Measurements from ENCODE around the gene SUSD3.
A peak's percentile ranks its signal among the peaks of the same experiment; 100 is the strongest.

Gene SUSD3

DNA sequence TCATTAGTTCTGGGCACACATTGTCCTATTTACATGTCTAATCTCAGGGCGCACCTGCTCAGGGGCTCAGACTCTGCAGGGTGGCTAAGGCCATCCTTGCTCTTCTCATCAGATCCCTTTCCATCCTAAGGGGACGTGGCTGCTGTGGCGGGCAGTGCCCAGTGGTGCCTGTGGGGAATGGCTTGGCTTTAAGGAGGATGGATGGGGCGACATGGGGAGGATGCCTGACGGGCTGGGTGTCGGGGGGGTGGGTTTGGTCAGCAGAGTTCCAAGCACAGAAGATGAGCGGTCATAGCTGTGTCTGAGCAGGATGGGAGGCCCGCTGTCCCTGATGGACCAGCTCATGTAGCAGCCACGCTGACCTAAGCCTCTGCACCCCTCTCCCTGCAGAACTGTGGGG lies 40.9 kb upstream of the SUSD3 start:
- H3K4me1 ChIP-seq: peaks cover 0 to 21% (median 12%) of the 10 kb centered on the region in 10 experiments; a peak in 13 of 20 replicates
- no peak overlapping the region for H3K27ac ChIP-seq
- peaks cover 91 to 99% (median 98%) of the 10 kb centered on the region in 11 experiments for H3K36me3 ChIP-seq
- H3K9me3 ChIP-seq (replicated peaks in 1 of 11): no peaks in the 10 kb centered on the region
- no peak overlapping the region for H3K4me3 ChIP-seq
- peaks cover 0 to 82% (median 12%) of the 10 kb centered on the region in 11 experiments; a peak in 15 of 22 replicates for H4K20me1 ChIP-seq
- H3K27me3 ChIP-seq: no peaks in the 10 kb centered on the region
- no peak overlapping the region for H3K9ac ChIP-seq
- TF ChIP-seq Cebpa-rat (IDR thresholded peaks at IDR 0.05): no peak
- no peak overlapping the region for H3K4me2 ChIP-seq

DNA sequence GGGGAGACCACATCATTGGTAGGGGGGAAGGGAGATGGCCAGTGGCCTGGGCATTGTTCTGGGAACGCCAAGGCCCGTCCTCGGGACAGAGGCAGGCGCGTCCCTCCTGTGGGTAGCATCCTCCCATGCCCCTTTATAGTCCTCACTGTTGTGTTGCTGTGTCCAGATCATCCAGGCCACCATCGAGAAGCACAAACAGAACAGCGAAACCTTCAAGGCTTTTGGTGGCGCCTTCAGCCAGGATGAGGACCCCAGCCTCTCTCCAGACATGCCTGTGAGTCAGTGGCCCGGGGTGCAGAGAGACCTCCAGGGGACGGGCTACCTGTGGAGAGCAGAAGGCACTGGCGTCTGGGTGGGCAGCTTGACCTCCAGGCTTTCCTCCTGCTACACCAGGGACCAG lies 38.4 kb upstream of the SUSD3 start:
- Histone ChIP-seq H3K4me2 (no peak overlapping the region), H4K20me1 (peaks cover 0 to 87% (median 18%) of the 10 kb centered on the region in 11 experiments; a peak in 12 of 22 replicates), H3K27ac (no peak overlapping the region), H3K9me3 (replicated peaks in 1 of 11) (no peaks in the 10 kb centered on the region), H3K9ac (no peak overlapping the region), H3K4me1 (peaks cover 9 to 46% (median 37%) of the 10 kb centered on the region in 10 experiments), H3K36me3 (peaks cover 96 to 100% (median 100%) of the 10 kb centered on the region in 11 experiments), H3K4me3 (no peak overlapping the region), H3K27me3 (no peaks in the 10 kb centered on the region)
- no peak for TF ChIP-seq Cebpa-rat (IDR thresholded peaks at IDR 0.05)

DNA sequence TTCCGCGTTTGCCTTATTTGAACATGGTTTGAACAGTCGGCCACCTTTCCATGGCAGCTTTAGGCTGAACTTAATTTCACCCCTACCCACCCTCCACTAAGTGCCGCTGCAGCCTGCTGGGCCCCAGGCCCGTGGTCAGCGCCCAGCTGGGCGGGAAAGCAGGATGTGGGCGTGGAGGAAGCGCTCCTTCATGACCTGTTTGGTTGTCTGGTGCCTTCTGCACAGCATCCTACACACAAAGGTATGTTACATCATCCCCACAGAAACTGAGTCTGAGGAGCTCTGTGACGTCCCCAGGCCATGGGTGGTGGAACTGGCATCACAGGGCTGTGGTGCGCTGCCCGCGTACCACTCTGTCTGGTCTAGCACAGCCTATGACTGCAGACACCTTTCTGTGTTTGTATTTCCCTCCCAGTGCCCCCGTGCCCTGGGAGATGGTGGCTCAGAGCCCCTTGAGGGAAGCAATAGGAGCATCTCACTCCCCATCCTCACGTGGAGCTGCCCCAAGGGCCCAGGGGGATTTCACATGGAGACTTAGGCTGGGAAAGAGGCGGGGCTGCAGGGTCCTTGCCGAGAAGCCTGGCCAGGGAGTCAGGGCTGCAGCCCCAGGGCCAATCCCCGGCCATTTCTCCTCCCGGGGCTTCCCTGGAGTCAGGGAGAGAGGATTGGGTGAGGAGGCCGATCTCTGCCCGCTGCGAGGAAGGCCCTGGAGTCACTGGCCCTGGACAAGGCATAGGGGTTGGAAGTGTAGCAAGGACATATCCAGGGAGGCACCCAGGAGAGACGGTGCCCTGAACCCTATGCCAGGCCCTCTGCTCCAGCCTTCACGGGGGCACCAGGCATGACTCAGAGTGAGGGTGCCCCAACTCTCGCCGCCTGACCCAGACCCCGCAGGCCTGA lies 37.5 kb upstream of the SUSD3 start:
- peak overlapping the region in 3 of 11 experiments; percentile 8 to 37 (median 11); a peak in 3 of 22 replicates for H3K9ac ChIP-seq
- no peak overlapping the region for H3K4me2 ChIP-seq
- no peaks in the 10 kb centered on the region for H3K9me3 ChIP-seq (replicated peaks in 1 of 11)
- peak overlapping the region in 3 of 11 experiments; percentile 14 to 27 (median 19); a peak in 2 of 22 replicates for H3K27ac ChIP-seq
- H3K36me3 ChIP-seq: peaks cover 96 to 100% (median 100%) of the 10 kb centered on the region in 11 experiments
- TF ChIP-seq Cebpa-rat (IDR thresholded peaks at IDR 0.05): no peak
- no peaks in the 10 kb centered on the region for H3K27me3 ChIP-seq
- H3K4me1 ChIP-seq: peaks cover 17 to 55% (median 45%) of the 10 kb centered on the region in 10 experiments
- H4K20me1 ChIP-seq: peaks cover 0 to 87% (median 18%) of the 10 kb centered on the region in 11 experiments; a peak in 12 of 22 replicates
- H3K4me3 ChIP-seq: no peak overlapping the region

- Histone ChIP-seq H3K4me1 (peaks cover 28 to 65% (median 55%) of the 10 kb centered on the region in 10 experiments), H4K20me1 (peaks cover 0 to 97% (median 18%) of the 10 kb centered on the region in 11 experiments; a peak in 12 of 22 replicates), H3K9ac (no peak overlapping the region; a peak in 1 of 22 replicates), H3K36me3 (peaks cover 96 to 100% (median 99%) of the 10 kb centered on the region in 11 experiments), H3K9me3 (replicated peaks in 1 of 11) (no peaks in the 10 kb centered on the region), H3K4me2 (no peak overlapping the region), H3K4me3 (no peak overlapping the region), H3K27me3 (no peaks in the 10 kb centered on the region), H3K27ac (no peak overlapping the region)
- no peak for TF ChIP-seq Cebpa-rat (IDR thresholded peaks at IDR 0.05)
These were observed 36.4 kb upstream of the SUSD3 start for GRCh38 chr9:93022066-93022465.

DNA sequence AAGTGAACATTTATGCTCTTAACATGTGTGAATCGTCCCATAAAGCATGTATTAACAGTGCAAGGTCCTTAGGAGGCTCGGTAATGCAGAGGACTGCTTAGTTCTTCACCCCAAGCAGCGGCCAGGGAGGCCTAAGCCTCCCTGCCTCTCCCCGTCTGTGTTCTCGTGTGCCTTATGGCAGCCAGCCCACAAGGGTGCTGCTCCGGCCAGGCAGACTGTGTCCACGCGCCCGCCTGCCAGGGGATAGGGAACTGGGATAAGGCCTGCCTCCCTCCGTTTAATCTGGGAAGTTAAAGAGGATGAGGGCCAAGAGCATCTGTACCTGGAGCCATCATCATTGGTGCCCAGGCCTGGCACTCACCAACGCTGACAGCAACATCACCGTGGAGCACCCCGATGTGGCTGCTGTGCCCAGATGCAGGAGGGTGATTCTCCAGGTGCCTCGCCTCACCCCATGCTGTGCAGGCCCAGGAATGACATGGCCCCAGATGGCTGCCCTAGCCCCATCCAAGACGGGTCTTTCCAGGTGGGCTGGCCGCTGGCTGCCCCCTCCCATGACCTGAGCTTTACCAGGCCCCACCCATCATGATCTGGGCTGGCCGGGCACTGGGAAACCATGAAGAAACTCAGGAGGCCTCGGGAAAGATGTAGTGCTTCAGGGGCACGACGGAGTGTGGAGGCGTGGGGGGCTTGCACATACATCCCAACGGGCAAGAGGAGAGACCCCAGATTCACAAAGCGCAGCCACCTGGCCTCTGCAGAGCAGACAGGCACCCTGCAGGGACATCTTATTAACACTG lies 35.6 kb upstream of the SUSD3 start:
- H3K36me3 ChIP-seq: peaks cover 89 to 95% (median 92%) of the 10 kb centered on the region in 11 experiments
- no peaks in the 10 kb centered on the region for H3K9me3 ChIP-seq (replicated peaks in 1 of 11)
- peaks cover 0 to 97% (median 18%) of the 10 kb centered on the region in 11 experiments; a peak in 12 of 22 replicates for H4K20me1 ChIP-seq
- no peak for TF ChIP-seq Cebpa-rat (IDR thresholded peaks at IDR 0.05)
- H3K27ac ChIP-seq: peak overlapping the region in 4 of 11 experiments; percentile 9 to 37 (median 22); a peak in 4 of 22 replicates
- peaks cover 36 to 74% (median 63%) of the 10 kb centered on the region in 10 experiments for H3K4me1 ChIP-seq
- H3K4me3 ChIP-seq: no peak overlapping the region
- peak overlapping the region in 3 of 11 experiments; percentile 9 to 37 (median 15); a peak in 1 of 22 replicates for H3K9ac ChIP-seq
- H3K27me3 ChIP-seq: no peaks in the 10 kb centered on the region
- H3K4me2 ChIP-seq: peak overlapping the region in 8 of 11 experiments; percentile 6 to 81 (median 42); a peak in 10 of 22 replicates

DNA sequence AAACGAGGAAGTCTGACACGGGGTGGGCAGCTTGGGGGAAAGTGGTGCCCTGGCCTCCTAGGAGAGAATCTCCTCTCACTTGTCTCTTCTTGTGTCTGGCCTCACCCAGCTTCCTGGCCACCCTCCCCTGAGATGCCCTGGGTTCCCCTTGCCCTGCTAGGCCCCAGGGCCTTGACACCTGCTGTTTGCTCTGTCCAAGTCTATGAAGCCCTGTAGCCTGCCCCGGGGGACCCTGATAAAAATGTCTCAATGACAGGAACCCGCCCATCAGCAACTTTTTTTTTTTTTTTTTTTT lies 35.0 kb upstream of the SUSD3 start:
- Histone ChIP-seq H3K4me3 (no peak overlapping the region), H3K9ac (0 out of 22 replicates have a peak overlapping the region, but pooled peaks of 2 of the 11 experiments have one; percentile 9 to 15), H3K4me2 (peak overlapping the region in 8 of 11 experiments; percentile 6 to 81 (median 42); a peak in 11 of 22 replicates), H4K20me1 (peaks cover 0 to 93% (median 18%) of the 10 kb centered on the region in 11 experiments; a peak in 12 of 22 replicates), H3K27me3 (no peaks in the 10 kb centered on the region), H3K4me1 (peaks cover 42 to 79% (median 69%) of the 10 kb centered on the region in 10 experiments), H3K36me3 (peaks cover 83 to 90% (median 87%) of the 10 kb centered on the region in 11 experiments), H3K27ac (peak overlapping the region in 2 of 11 experiments; percentile 35 to 37; a peak in 3 of 22 replicates), H3K9me3 (replicated peaks in 1 of 11) (no peaks in the 10 kb centered on the region)
- no peak for TF ChIP-seq Cebpa-rat (IDR thresholded peaks at IDR 0.05)

DNA sequence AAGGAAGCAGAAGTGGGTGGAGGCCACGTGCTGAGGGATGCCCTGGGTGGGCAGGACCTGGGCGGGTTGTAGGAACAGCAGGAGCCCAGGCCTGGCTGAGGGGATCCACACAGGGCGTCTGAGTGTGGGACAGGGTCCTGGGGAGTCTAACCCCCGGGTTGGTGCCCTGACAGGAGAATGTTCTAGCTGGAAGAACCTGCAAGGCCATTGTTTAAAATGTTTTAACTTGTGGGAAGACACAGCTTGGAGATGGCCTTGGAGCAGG lies 33.9 kb upstream of the SUSD3 start:
- H3K36me3 ChIP-seq: peaks cover 76 to 90% (median 82%) of the 10 kb centered on the region in 11 experiments
- H3K27me3 ChIP-seq: no peaks in the 10 kb centered on the region
- peak overlapping the region in 8 of 11 experiments; percentile 8 to 68 (median 42); a peak in 11 of 22 replicates for H3K27ac ChIP-seq
- peak overlapping the region in 9 of 11 experiments; percentile 3 to 81 (median 25); a peak in 12 of 22 replicates for H3K4me2 ChIP-seq
- no peak overlapping the region for H3K4me3 ChIP-seq
- peak overlapping the region in 7 of 11 experiments; percentile 16 to 53 (median 38); a peak in 8 of 22 replicates for H3K9ac ChIP-seq
- H4K20me1 ChIP-seq: peaks cover 0 to 86% (median 18%) of the 10 kb centered on the region in 11 experiments; a peak in 11 of 22 replicates
- no peaks in the 10 kb centered on the region for H3K9me3 ChIP-seq (replicated peaks in 1 of 11)
- no peak for TF ChIP-seq Cebpa-rat (IDR thresholded peaks at IDR 0.05)
- peaks cover 53 to 91% (median 80%) of the 10 kb centered on the region in 10 experiments for H3K4me1 ChIP-seq

DNA sequence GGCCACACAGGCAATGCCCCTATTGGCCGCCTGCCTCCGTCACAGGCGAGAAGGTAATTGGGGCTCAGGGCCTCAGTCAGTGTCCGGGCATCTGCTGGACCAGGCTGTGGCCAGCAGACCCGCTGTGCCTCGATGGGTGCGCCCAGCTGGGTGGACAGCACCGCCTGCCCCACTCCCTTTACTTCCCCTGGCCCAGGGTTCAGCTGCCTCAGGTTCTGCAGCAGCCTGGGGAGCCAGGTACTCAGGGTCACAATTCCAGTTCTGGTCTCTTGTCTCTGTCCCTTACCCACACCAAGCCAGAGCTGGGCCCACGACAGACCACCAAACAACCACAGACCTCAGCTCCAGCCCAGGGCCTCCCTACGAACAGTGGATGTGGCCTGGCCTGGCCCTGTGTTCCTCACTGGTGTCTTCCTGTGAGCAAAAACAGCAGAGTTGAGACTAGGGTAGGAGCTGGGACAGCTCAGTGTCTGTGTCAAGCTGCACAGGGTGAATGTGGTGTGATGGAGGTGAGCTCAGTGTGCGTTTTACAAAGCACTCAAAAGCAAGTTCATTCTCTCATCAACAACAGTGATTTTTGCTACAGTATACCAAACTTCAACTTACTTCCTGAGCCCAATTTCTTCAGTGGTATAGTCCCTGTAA lies 33.4 kb upstream of the SUSD3 start:
- Histone ChIP-seq H3K4me3 (no peak overlapping the region), H3K4me2 (peak overlapping the region; percentile 3 to 90 (median 25); a peak in 14 of 22 replicates), H4K20me1 (peaks cover 0 to 84% (median 18%) of the 10 kb centered on the region in 11 experiments; a peak in 11 of 22 replicates), H3K27ac (peak overlapping the region in 8 of 11 experiments; percentile 8 to 73 (median 48); a peak in 15 of 22 replicates), H3K27me3 (no peaks in the 10 kb centered on the region), H3K9me3 (replicated peaks in 1 of 11) (no peaks in the 10 kb centered on the region), H3K36me3 (peaks cover 76 to 90% (median 82%) of the 10 kb centered on the region in 11 experiments), H3K4me1 (peaks cover 58 to 91% (median 84%) of the 10 kb centered on the region in 10 experiments), H3K9ac (peak overlapping the region; percentile 0 to 53 (median 38); a peak in 14 of 22 replicates)
- no peak for TF ChIP-seq Cebpa-rat (IDR thresholded peaks at IDR 0.05)

Data from BLaER1 treated with 17β-estradiol and CSF1 and Interleukin-3, amounts not matched to agents 10 nM and 100 nM (cell line).